GM18873 (cell line): ENCODE data around the gene EPS8L2.

Experiments
- ATAC-seq: cut with Tn5 transposase; IDR thresholded peaks from one replicate; pipeline ENCODE4 v1.9.1; 2021; ENCODE audit warnings: mild to moderate bottlenecking, moderate library complexity, moderate number of reproducible peaks; ENCODE audit not compliant: unreplicated experiment, low FRiP score

EPS8L2 gene

DNA sequence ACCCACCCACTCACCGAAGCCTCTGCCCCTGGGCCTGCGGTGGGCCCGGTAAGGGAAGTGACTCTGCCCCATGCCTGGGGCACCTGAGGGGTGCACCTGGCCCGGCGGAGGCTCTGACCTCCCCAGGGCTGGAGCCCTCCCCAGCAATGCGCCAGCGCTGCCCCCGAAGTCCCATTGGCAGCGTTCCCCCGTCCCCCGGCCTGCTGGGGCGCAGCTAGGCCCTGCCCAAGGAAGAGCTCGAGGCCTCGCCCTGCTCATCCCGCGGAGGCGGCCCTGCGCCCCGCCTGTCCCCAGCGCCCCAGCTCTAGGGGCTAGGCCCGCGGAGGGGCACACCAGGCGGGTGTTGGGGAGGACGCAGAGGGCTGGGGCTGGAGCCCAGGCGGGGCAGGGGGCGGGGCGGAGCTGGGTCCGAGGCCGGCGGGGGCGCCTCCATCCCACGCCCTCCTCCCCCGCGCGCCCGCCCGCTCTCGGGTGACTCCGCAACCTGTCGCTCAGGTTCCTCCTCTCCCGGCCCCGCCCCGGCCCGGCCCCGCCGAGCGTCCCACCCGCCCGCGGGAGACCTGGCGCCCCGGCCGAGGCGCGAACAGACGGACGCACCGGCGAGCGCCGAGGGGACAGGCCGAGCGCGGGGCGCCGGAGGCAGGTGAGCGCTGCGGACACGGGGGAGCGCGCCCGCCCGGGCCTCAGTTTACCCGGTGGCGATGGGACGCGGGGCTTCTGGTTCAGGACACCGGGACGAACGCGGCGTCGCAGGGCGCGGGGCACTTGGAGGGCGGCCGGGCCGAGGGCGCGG is at the start of gene EPS8L2:
Gene EPS8L2, plus strand, starts transcription at position 586 of the 793 bp plus-strand sequence. CDS start 3,177 bp downstream, outside the sequence.
- ATAC-seq: no peak

DNA sequence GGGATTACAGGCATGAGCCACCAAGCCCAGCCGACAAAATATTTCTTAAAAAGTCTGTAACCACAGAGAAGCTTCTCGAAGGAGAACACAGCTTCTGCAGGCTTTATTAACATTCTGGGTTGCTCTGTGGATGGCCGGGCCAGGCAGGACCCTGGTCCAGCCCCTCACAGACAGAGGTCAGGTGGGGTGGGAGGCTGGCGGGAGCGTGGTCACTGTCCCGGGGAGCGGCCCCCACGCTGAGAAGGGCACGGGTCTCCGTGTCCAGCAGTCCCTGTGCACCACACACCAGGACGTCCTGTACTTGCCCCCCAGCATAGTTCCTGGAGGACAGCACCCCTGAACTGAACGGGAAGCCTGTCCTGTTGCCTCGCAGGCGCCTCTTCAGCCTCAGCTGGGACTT is 49.6 kb upstream of the EPS8L2 start:
- no peak for ATAC-seq

DNA sequence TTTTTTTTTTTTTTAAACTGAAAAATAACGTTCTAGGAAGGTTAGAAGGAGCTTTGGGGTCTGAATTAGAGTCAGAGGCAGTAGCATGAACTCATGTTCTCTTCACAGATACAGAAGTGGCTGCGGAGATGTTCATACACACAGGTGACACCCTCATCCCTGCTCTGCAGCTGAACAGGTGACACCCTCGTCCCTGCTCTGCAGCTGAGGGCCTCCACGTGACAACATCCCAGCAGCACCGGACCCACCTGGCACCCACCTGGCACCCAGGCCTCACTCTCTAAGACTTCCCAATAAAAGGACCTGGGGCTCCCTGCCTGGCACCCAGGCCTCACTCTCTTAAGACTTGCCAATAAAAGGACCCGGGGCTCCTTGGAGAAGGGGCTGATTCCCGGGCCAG is 49.2 kb upstream of the EPS8L2 start:
- no peak for ATAC-seq

DNA sequence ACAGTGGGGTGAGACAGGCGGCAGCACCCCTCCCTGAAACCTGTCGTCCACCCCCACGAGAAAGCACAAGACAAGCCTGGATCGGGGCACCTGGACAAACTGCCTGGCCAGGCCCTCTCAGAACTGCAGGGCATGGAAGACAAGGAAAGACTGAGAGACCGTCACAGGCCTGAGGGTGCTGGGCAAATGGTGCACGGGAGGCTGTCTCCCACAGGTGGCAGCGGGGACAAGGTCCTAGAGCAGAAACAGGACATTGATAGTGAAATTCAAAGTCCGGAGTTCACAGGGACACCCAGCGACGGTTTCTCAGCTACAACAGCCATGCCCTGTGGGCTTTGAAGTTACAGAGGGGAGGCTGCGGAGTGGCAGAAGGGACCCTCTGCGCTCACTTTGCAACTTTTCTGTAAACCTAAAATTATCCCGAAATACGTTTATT is 48.3 kb upstream of the EPS8L2 start:
- no peak for ATAC-seq

DNA sequence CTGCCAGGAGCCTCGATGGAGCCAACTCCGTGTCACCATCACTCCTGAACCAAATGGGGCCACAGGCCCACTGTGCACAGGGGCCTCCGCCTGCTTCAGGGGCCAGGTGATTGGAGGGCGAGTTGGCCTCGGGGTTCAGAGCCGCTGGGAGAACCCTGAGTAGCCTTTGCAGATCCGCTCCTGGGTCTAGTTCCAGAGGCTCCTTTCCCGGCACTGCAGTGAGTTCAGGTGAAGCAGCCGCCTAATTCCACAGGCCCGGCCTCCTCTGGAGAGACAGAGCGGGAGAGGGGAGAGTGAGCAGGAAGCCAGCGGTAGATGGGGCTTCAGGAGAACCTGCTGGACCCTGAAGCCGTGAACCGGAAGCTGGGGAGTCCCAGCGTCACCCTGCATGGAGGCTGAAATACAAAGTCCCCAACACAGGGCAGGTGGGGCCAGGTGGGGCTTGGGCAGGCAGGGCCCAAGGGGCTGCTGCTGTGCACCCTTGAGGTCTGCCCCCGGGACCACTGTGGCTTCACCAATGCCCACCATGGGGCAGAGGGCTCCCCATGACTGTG is 46.4 kb upstream of the EPS8L2 start:
- ATAC-seq: no peak

DNA sequence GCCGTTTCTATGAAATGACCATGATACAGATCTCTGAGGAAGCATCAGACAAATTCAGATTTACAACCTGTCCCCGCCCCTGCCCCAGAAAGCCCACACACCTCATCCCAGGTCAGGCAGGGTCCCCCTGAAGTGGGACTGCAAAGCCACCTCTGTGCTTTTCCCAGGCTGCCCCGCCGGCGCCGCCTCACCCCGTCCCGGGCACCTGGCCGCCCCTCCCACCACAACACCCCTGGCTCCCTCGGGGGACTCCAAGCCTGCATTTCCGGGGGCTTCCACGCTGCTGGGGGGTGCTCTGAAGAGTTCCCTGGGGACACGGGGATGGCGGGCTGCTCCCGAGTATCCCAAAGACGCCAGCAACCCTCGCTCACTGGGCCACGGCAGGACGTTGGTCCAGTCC is 45.8 kb upstream of the EPS8L2 start:
- ATAC-seq: no peak

DNA sequence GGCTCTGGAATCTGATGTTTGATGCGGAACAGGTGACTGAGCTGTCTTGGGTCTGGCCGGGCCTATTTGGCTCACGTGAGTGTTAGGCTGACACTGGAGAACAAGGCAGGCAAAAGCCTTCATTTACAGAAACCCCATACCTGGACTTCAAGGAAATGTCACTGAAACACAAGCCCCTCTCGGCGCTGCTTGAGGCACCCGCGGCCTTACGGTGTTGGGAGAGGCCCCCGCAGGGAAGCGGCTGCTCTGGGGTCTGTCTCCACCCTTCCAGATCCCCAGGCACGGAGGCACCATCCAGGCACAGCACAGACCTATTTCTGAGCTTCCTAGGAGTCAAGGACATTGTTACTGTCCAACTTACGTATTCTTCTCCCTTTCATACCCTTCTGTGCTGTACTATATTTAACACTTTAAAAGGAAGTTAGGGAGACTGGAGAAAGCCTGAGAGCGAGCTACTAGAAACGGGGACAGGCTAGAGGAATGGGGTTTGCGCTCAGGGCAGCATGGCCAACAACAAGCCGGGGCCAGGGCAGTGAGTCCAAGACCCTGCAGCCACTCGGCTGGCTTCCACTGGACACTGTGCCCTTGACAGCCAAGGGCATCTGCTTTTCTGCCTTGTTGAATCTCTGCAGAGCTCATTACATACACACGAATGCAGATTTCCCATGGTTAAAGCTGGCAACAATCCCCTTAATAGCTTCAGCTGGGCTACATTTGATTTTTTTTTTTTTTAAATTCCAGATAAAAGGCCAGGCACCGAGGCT is 45.2 kb upstream of the EPS8L2 start:
- no peak for ATAC-seq

DNA sequence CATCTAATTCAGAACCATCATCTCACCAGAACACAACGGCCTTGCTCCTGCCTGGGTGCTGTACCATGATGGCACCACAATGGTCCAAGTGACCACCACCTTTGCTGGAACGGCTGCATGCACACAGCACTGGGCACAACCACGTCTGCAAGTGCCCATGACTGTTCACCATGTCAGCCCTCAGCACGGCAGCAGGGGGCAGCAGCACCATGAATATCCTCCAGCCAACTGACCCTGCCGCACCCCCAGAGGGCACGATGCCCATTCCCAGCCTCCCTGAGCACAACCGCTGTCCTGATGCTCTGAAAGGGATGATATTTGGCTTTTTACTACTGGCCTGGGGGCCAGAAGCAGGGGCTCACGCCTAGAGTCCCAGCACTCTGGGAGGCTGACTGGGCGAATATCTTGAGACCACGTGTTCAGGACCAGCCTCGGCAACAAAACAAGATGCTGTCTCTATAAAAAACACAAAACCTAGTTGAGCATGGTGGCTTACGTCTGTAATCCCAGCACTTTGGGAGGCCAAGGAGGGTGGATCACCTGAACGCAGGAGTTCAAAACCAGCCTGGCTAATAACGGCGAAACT is 43.2 kb upstream of the EPS8L2 start:
- ATAC-seq: no peak

DNA sequence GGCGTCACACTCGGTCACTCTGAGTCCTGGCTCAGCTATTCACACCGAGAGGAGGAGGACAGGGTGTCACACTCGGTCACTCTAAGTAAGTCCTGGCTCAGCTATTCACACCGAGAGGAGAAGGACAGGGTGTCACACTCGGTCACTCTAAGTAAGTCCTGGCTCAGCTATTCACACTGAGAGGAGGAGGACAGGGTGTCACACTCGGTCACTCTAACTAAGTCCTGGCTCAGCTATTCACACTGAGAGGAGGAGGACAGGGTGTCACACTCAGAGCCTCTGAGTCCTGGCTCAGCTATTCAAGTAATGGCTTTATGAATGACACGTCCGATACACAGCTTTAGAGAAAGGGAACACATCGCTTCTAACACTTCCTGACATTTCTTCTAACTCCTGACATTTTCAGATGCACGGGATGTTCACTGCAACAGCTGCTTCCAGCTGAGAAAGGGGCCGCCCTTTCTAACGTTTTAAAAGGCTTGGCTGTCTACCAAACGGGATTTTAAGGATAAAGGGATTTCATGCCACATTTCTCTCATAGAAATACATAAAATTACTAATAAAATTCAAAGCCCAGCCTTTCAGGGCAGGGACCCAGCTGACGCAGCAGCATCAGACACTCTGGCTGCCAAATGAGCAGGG is 40.8 kb upstream of the EPS8L2 start:
- ATAC-seq: no peak

DNA sequence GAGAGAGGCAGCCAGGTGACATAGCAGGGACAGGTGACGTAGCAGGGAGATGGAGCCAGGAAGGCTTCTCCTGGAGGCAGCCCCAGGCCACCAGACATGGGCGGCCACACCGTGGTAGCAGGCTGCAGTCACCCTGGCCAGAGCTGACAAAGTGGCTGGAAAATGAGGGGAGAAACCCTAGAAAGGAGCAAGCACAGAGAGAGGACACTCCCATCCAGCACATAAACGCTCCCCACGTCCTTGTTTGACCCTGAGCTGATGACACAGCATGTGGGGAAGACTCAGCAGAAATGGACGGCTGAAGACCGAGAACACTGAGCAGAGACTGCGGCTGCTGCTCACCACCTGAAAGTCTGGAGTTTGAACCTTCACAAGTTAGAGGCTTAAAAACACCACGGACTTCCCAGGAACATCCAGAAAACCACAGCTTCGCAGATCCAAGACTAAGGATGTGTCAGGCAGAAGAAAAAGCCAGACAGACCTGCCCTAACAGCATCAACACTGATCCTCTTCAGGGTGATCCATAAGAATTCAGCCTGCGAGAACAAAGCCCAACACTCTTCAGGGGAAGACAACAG is 40.2 kb upstream of the EPS8L2 start:
- no peak for ATAC-seq

DNA sequence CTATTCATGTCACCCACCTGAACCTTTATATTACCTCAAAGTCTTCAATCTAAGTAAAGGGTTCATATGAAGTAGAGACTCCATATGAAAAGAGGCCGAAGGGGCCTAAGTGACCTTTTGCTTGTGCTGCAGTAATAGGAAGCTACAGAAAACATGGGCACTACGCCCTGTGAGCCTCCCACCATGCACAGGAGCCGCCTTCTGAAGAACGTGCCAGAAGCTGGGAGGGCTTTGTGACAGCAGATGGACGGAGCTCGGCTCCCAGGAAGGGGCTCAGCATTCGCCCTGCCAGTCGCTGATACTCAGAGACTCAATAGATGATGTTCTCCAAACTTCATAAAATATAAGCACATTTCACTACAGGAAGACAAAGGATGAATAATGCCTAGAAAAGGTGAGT is 32.2 kb upstream of the EPS8L2 start:
- ATAC-seq: no peak

DNA sequence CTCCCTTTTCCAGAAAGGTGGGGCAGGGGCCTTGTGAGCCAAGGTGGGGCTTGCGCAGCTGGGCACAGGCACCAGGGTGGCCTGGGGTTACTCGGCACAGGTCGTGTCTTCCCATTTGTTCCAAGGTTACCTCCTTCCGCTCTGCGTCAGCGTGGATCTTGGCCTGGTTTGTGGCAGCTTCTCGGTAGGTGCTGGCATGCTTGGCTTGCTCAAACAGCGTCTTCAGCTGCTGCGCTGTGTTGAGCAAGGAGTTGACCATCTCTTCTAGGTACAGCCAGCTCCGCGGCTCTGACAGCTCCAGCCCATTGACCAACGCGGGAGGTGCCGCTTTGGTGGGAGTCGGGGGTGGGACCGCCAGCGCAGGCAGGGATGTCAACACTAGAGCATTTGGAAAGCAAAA is 31.6 kb upstream of the EPS8L2 start:
- ATAC-seq: no peak

DNA sequence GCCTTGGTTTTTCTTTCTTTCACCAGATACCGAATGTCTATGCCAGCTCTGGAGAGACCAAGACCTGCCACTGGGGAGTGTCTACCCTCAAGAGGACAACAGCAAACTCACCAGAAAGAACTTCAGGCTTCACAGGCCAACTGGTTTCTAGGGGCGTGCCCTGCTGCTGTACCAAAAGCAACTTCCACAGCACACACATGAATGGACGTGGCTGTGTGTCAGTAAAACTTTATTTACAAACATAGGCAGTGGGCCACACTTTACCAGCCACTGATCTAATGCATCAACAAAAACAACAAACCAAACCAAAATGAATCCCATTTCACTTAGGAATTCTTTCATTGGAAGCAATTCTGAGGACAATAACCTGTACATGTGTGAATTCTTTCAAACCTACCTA is 27.7 kb upstream of the EPS8L2 start:
- no peak for ATAC-seq

DNA sequence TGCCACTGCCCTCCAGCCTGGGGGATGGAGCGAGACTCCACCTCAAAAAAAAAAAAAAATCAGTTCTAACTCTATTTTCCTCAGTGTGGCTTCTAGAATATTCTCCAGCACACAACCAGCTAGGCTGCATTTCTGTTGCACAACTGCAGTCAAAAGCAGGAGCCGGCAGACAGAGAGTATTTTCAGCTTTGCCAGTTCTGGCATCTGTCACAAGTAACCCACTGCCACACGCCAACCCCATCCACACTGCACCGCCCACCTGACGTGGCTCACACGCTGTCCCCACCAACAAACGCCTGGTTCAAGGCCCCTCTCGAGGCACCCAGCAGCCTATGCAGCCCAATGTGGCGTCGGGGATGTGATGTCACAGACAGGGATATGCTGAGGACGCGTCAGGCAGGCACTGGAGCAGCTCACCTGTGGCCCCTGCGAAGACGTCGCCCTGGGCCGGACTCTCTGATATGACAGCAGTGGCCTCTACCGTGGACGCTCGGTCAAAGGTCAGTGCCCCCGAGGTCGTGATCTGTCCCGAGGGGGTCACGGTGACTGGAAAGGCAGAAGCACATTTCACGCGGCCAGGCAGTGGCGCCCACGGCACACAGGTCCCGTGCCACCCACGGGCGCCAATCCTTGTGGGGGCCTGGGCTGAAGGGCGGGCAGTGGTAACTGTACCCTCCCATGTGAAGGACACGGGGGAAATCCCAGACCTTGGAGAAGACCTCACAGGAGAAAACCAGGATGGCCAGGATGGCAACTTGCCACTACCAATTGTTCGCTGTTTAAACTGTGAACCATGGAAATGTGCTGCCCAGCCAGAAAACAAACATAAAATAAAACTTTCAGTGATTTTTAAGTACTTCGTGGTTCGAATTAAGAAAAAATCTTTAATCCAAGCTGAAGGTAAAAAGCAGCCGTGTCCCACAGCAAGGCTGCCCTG is 26.5 kb upstream of the EPS8L2 start:
- ATAC-seq: no peak

DNA sequence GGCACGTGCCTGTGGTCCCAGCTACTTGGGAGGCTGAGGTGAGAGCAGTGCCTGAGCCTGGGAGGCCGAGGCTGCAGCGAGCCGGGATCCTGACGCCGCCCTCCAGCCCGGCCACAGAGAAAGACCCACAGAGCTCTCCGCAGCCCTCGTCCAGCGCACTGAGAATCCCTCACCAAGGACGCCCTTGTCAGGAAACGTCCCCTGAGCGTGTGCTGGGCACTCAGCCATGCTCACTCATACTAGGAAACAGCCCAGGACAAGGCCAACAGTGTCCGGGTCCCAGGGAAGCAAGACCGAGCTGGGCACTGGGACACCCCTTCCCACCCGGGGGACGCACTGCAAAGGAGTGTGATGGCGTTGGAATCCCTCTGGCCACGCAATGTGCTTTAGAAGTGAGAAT is 25.6 kb upstream of the EPS8L2 start:
- no peak for ATAC-seq

DNA sequence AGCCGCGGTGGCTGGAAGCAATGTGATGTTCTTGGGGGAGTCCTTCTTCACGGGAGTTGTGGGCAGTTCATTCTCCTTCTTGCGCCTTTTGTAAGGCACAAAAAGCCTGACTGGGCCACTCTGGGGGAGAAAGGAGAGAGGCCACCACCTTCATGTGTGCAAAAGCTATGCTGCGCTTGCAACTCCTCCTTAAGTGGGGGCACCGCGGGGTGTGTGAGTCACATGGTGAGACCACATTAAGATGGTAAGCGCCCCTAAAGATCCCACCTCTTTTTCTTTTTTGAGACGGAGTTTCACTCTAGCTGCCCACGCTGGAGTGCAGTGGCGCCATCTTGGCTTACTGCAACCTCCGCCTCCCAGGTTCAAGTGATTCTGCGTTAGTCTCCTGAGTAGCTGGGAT is 25.1 kb upstream of the EPS8L2 start:
- ATAC-seq: no peak

DNA sequence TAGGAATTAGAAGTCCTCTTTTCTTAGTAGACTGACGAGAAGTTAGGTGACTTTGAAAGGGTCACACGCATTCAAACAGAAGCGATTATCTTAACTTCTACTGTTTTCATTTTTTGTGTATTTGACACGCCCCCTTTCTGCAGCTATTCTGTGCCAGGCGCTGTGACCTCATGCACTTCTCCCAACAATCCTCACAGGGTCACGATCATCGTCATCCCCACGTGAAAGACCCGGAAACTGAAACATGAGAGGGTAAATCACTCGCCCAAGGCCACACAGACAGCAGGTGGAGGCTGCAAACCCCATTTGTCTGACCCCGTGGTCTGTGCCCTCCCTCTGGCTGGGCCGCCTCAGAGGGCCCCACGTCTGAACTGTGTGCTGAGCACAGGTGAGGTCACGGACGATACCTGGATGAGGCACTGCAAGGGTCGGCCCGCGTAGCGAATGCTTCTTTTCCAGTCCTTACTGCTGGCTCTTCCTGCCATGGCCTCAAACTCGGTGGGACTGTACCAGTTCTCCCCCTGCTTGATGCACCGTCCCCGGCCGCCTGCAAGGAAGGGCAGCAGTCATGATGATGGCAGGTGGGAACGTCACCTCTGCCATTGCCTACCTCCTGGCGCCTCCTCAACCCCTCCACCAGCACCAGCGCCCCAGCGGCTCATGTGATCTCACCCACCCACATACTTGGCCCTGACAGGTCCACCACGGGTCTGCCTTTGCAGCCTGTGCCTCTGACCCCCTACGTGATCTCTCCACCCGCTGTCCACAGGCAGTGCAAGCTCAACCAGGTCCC is 19.4 kb upstream of the EPS8L2 start:
- ATAC-seq: no peak

DNA sequence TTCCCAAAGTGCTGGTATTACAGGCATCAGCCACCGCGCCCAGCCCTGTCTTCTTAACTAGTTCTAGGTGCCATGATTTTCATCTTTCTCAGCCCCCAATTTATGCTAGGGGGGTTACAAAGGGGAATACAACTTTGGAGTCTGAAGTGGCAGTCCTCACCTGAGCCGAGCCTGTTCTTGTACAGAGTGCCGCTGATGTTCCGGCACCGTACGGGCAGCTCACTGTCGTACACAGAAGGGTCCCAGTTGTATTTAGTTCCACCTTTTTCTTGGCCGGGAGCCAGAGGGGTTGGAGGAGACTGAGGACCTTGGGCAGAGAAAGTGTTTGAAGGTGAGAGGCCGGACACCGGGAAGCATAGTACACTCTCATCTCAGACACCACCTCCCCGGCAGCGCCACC is 18.3 kb upstream of the EPS8L2 start:
- ATAC-seq: no peak

DNA sequence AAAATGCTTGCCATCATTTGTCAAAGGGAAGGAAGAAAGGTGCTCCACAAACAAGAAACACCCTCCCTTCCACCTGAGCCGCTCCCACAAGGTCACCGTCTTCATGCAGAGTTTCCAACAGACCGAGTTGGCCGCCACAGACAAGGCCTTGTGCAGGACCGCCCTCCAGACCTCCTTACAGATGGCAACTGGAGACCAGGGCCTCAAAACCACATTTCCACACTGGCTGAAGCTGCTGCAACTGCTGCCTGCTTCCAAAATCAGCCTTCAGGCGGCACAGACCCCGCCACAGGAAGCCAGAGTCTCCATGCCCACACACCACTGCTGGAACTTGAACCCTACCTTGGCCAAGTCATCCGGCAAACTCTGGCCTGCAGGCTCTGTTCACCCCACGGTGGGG is 17.4 kb upstream of the EPS8L2 start:
- no peak for ATAC-seq
